PFSK-1 (cell line): Measurements from ENCODE around the gene SORCS3.

Experiments used
- FOXP2 ChIP-seq: optimal IDR thresholded peaks from 2 replicates; pipeline ENCODE3; 2011; ENCODE audit warnings: borderline replicate concordance, control low read depth, inconsistent platforms; ENCODE audit not compliant: insufficient read depth; ENCODE audit errors: extremely low read length, extremely low read depth
- POLR2AphosphoS5 ChIP-seq: IDR thresholded peaks from 2 replicates; pipeline ENCODE4 v1.6.1; 2012; ENCODE audit warnings: low read depth, mild to moderate bottlenecking, control low read depth, low read length, moderate library complexity
- REST ChIP-seq, 2 experiments: IDR thresholded peaks; 2 replicates each; pipeline versions ENCODE4 v1.6.1 to v1.8.0; 2011 to 2012; ENCODE audit warnings: low read depth in 2 of 2, low read length in 2 of 2, control low read depth in 1 of 2, inconsistent platforms in 1 of 2, mild to moderate bottlenecking in 1 of 2, moderate library complexity in 1 of 2; ENCODE audit not compliant: insufficient read depth in 1 of 2
- SIN3A ChIP-seq: IDR thresholded peaks from 2 replicates; pipeline ENCODE4 v1.6.1; 2012; ENCODE audit warnings: mild to moderate bottlenecking, low read length, moderate library complexity, borderline replicate concordance; ENCODE audit not compliant: insufficient read depth
- TAF1 ChIP-seq: IDR thresholded peaks from 2 replicates; pipeline ENCODE4 v1.6.1; 2012; ENCODE audit warnings: low read length, control low read depth, borderline replicate concordance; ENCODE audit not compliant: insufficient read depth

SORCS3 gene

GRCh38 chr10:104937567-104937966 lies 296.5 kb downstream of the SORCS3 start:
- TF ChIP-seq SIN3A (no peak), TAF1 (no peak), REST (IDR thresholded peaks at IDR 0.05; ENCODE audit: insufficient read depth in 1 of 2, low read depth in 2 of 2, low read length in 2 of 2) (no peak), POLR2AphosphoS5 (no peak)

GRCh38 chr10:104938031-104938430 lies 296.9 kb downstream of the SORCS3 start:
- TF ChIP-seq SIN3A: no peak
- no peak for TF ChIP-seq FOXP2
- TF ChIP-seq TAF1: no peak
- TF ChIP-seq REST (IDR thresholded peaks at IDR 0.05; ENCODE audit: insufficient read depth in 1 of 2, low read depth in 2 of 2, low read length in 2 of 2): no peak
- TF ChIP-seq POLR2AphosphoS5: no peak

GRCh38 chr10:104941662-104942061 lies 300.6 kb downstream of the SORCS3 start:
- TF ChIP-seq FOXP2: no peak
- TF ChIP-seq REST (IDR thresholded peaks at IDR 0.05; ENCODE audit: insufficient read depth in 1 of 2, low read depth in 2 of 2, low read length in 2 of 2): no peak
- TF ChIP-seq SIN3A: no peak
- TF ChIP-seq POLR2AphosphoS5: no peak
- TF ChIP-seq TAF1: no peak

DNA sequence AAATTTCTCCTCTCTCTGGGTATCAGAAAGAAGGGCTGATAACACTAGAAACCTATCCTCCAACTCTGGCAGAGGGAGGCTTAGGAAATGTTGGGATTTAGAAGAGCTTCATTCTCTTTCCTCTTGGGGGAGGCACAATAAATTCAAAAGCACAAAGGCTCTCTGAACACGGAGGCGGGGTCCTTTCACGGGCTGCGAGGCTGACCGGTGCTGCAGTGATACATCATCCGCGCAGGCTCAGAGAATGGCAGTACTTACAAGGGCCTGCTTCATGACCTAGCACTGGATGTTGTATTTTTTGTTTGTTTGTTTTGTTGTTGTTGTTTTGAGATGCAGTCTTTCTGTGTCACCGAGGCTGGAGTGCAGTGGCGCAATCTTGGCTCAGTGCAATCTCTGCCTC lies 306.2 kb downstream of the SORCS3 start:
- TF ChIP-seq SIN3A (no peak), FOXP2 (no peak), TAF1 (no peak), REST (IDR thresholded peaks at IDR 0.05; ENCODE audit: insufficient read depth in 1 of 2, low read depth in 2 of 2, low read length in 2 of 2) (no peak), POLR2AphosphoS5 (no peak)
